NCI-H524 (cell line): ENCODE results near the gene RNF169.

ENCODE experiments used
- DNase-seq, 2 experiments: peaks; one replicate each; lab custom pipeline; 2025; lab: John Stamatoyannopoulos, UW

The RNF169 gene

GRCh38 chr11:74871037-74871436, 122.4 kb downstream of the RNF169 start:
- no peak for DNase-seq

GRCh38 chr11:74877132-74877531, 128.5 kb downstream of the RNF169 start:
- DNase-seq: no peak
